SK-N-SH treated with all-trans-retinoic acid at 6 μM for 48 hours (cell line): ENCODE data around the gene CDKN1B.

Experiments
- ARNTL ChIP-seq: fragments of 450-650 bp; formaldehyde crosslinking; IDR thresholded peaks from 2 replicates; pipeline ENCODE4 v1.5.0; 2020; ENCODE audit warnings: low read depth, mild to moderate bottlenecking, moderate library complexity, borderline replicate concordance
- CSDC2 ChIP-seq: fragments of 250-450 bp; sonication (Bioruptor Pico); IDR thresholded peaks from 2 replicates; pipeline ENCODE4 v1.5.0; 2020; ENCODE audit warnings: mild to moderate bottlenecking, moderate library complexity
- GLIS3 ChIP-seq: fragments of 250-450 bp; sonication (Bioruptor Pico); IDR thresholded peaks from 2 replicates; pipeline ENCODE4 v1.5.0; 2020; ENCODE audit warnings: mild to moderate bottlenecking, moderate library complexity
- ISL1 ChIP-seq: fragments of 250-450 bp; sonication (Bioruptor Pico); IDR thresholded peaks from 2 replicates; pipeline ENCODE4 v2.1.2; 2022; ENCODE audit warnings: mild to moderate bottlenecking, moderate library complexity
- RARB ChIP-seq: fragments of 250-450 bp; sonication (Bioruptor Pico); IDR thresholded peaks from 2 replicates; pipeline ENCODE4 v1.8.0; 2021; ENCODE audit warnings: mild to moderate bottlenecking, moderate library complexity
- SNAI2 ChIP-seq: fragments of 250-450 bp; sonication (Bioruptor Pico); IDR thresholded peaks from 2 replicates; pipeline ENCODE4 v1.5.0; 2020; ENCODE audit warnings: mild to moderate bottlenecking, moderate library complexity
- TCF4 ChIP-seq: fragments of 250-450 bp; sonication (Bioruptor Pico); IDR thresholded peaks from 2 replicates; pipeline ENCODE4 v1.8.0; 2021; ENCODE audit warnings: mild to moderate bottlenecking, moderate library complexity, borderline replicate concordance
- TSHZ2 ChIP-seq: fragments of 250-450 bp; sonication (Bioruptor Pico); IDR thresholded peaks from 2 replicates; pipeline ENCODE4 v1.5.0; 2020; ENCODE audit warnings: mild to moderate bottlenecking, moderate library complexity
- ZFP3 ChIP-seq: fragments of 250-450 bp; sonication (Bioruptor Pico); IDR thresholded peaks from 2 replicates; pipeline ENCODE4 v1.5.0; 2020; ENCODE audit warnings: mild to moderate bottlenecking, moderate library complexity
- ZFP30 ChIP-seq: fragments of 450-650 bp; formaldehyde crosslinking; IDR thresholded peaks from 2 replicates; pipeline ENCODE4 v1.5.0; 2022; ENCODE audit warnings: mild to moderate bottlenecking, moderate library complexity
- TF ChIP-seq, protein P1 (sequence below): fragments of 250-450 bp; sonication (Bioruptor Pico); IDR thresholded peaks from 2 replicates; pipeline ENCODE4 v1.8.0; 2020; ENCODE audit warnings: mild to moderate bottlenecking, moderate library complexity, borderline replicate concordance
- TF ChIP-seq, protein P2 (sequence below): fragments of 250-450 bp; sonication (Bioruptor Pico); IDR thresholded peaks from 2 replicates; pipeline ENCODE4 v1.8.0; 2021; ENCODE audit warnings: low read depth, mild to moderate bottlenecking, moderate library complexity, borderline replicate concordance

- TF ChIP-seq, protein P1, sequence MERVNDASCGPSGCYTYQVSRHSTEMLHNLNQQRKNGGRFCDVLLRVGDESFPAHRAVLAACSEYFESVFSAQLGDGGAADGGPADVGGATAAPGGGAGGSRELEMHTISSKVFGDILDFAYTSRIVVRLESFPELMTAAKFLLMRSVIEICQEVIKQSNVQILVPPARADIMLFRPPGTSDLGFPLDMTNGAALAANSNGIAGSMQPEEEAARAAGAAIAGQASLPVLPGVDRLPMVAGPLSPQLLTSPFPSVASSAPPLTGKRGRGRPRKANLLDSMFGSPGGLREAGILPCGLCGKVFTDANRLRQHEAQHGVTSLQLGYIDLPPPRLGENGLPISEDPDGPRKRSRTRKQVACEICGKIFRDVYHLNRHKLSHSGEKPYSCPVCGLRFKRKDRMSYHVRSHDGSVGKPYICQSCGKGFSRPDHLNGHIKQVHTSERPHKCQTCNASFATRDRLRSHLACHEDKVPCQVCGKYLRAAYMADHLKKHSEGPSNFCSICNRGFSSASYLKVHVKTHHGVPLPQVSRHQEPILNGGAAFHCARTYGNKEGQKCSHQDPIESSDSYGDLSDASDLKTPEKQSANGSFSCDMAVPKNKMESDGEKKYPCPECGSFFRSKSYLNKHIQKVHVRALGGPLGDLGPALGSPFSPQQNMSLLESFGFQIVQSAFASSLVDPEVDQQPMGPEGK (CRISPR knock-in tag): no peak
- TF ChIP-seq RARB (CRISPR knock-in tag) (no peak), ZFP30 (no peak), ISL1 (CRISPR knock-in tag) (no peak), TSHZ2 (CRISPR knock-in tag) (no peak), ZFP3 (CRISPR knock-in tag) (no peak), ARNTL (CRISPR knock-in tag) (no peak), CSDC2 (CRISPR knock-in tag) (no peak), GLIS3 (CRISPR knock-in tag) (no peak), TCF4 (no peak), SNAI2 (CRISPR knock-in tag) (no peak)
- TF ChIP-seq, protein P2, sequence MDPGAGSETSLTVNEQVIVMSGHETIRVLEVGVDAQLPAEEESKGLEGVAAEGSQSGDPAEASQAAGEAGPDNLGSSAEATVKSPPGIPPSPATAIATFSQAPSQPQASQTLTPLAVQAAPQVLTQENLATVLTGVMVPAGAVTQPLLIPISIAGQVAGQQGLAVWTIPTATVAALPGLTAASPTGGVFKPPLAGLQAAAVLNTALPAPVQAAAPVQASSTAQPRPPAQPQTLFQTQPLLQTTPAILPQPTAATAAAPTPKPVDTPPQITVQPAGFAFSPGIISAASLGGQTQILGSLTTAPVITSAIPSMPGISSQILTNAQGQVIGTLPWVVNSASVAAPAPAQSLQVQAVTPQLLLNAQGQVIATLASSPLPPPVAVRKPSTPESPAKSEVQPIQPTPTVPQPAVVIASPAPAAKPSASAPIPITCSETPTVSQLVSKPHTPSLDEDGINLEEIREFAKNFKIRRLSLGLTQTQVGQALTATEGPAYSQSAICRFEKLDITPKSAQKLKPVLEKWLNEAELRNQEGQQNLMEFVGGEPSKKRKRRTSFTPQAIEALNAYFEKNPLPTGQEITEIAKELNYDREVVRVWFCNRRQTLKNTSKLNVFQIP (CRISPR knock-in tag): no peak
Measured at GRCh38 chr12:12719496-12719895, 2.3 kb downstream of the CDKN1B start.
